Measurements from ENCODE around the gene MYL12A. TPM values are rescaled to one million over a fixed set of nuclear protein-coding genes. Genes with fewer than 3 reads are reported as not detected.

Gene MYL12A
- total and polyA plus RNA-seq, 2 of the 13 experiments (the other 11 are each of a cell fraction or from before 2014, with no cell fraction given) = 261 to 277 TPM

DNA sequence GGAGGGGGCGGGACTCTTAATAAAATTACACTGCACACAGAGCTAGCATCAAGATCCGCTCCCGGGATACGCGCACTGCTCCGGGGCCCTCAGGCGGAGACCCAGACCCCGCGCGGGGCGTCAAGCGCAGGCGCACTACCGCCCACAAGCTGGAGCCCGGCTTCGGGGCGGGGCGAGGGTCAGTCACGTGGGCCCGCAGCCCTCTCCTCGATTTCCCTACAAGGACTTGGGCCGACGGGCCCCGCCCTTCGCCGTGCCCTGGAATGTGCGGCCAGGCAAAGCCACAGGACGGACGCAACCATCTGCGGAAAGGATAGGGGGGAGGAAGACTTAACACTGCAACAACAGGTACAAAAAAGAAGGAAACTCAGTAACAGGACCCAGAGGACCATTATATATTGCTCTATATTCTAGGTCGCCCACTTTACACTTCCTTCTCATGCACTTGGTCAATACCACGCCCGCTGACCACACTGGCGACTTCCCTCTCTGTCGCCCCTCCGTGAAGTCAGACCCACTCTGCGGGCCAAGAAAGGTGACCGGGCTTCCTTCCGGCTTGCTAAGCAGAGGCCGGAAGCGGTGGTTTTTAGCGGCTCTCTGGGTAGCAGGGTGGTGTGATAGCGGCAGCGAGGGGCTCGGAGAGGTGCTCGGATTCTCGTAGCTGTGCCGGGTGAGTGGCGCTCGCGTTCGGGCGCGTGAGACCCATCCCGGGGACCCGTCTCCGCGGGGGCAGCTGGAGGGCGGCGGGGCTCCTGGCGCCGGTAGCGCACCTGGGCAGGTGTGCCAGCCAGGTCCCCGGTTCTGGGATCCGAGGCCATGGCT, at the start of gene MYL12A (continued):
- TF ChIP-seq DPF2 (CRISPR knock-in tag; IDR thresholded peaks at IDR 0.05; ENCODE audit: borderline replicate concordance, low read depth) = no peak
- no peak for TF ChIP-seq LCORL (IDR thresholded peaks at IDR 0.05)
- no peak for TF ChIP-seq LCORL (CRISPR knock-in tag; IDR thresholded peaks at IDR 0.05)
- no peak; the same call in 1 of the 2 replicates for TF ChIP-seq ZNF800 (CRISPR knock-in tag; IDR thresholded peaks at IDR 0.05)
- peak; percentile 62 for TF ChIP-seq ZFX (CRISPR knock-in tag; IDR thresholded peaks at IDR 0.05; ENCODE audit: low read depth)
- TF ChIP-seq ZNF441 (CRISPR knock-in tag; IDR thresholded peaks at IDR 0.05; ENCODE audit: borderline replicate concordance) = no peak
- peak; percentile 59 for TF ChIP-seq MIXL1 (CRISPR knock-in tag; IDR thresholded peaks at IDR 0.05)
- TF ChIP-seq MAFK (conservative IDR thresholded peaks at IDR 0.05 in 1 of 2, IDR thresholded peaks at IDR 0.05 in 1 of 2; ENCODE audit: low read length in 2 of 2) = no peak
- no peak for TF ChIP-seq ZNF567 (CRISPR knock-in tag; IDR thresholded peaks at IDR 0.05; ENCODE audit: borderline replicate concordance)
- TF ChIP-seq ZNF709 (CRISPR knock-in tag; IDR thresholded peaks at IDR 0.05) = no peak; the same call in 1 of the 2 replicates
- TF ChIP-seq ZFP36 (IDR thresholded peaks at IDR 0.05; ENCODE audit: borderline replicate concordance, low read depth, low read length, partially characterized antibody) = no peak
- TF ChIP-seq, protein P1, sequence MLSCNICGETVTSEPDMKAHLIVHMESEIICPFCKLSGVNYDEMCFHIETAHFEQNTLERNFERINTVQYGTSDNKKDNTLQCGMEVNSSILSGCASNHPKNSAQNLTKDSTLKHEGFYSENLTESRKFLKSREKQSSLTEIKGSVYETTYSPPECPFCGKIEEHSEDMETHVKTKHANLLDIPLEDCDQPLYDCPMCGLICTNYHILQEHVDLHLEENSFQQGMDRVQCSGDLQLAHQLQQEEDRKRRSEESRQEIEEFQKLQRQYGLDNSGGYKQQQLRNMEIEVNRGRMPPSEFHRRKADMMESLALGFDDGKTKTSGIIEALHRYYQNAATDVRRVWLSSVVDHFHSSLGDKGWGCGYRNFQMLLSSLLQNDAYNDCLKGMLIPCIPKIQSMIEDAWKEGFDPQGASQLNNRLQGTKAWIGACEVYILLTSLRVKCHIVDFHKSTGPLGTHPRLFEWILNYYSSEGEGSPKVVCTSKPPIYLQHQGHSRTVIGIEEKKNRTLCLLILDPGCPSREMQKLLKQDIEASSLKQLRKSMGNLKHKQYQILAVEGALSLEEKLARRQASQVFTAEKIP (CRISPR knock-in tag; IDR thresholded peaks at IDR 0.05; ENCODE audit: borderline replicate concordance) = no peak
- TF ChIP-seq ETV5 (CRISPR knock-in tag; IDR thresholded peaks at IDR 0.05; ENCODE audit: borderline replicate concordance) = peak; percentile 96
- TF ChIP-seq ZFP90 (CRISPR knock-in tag; IDR thresholded peaks at IDR 0.05; ENCODE audit: borderline replicate concordance) = 0 out of 2 replicates have a peak, but pooled peaks have one; percentile 20
- TF ChIP-seq RNF219 (CRISPR knock-in tag; IDR thresholded peaks at IDR 0.05) = no peak
- TF ChIP-seq, protein P2, sequence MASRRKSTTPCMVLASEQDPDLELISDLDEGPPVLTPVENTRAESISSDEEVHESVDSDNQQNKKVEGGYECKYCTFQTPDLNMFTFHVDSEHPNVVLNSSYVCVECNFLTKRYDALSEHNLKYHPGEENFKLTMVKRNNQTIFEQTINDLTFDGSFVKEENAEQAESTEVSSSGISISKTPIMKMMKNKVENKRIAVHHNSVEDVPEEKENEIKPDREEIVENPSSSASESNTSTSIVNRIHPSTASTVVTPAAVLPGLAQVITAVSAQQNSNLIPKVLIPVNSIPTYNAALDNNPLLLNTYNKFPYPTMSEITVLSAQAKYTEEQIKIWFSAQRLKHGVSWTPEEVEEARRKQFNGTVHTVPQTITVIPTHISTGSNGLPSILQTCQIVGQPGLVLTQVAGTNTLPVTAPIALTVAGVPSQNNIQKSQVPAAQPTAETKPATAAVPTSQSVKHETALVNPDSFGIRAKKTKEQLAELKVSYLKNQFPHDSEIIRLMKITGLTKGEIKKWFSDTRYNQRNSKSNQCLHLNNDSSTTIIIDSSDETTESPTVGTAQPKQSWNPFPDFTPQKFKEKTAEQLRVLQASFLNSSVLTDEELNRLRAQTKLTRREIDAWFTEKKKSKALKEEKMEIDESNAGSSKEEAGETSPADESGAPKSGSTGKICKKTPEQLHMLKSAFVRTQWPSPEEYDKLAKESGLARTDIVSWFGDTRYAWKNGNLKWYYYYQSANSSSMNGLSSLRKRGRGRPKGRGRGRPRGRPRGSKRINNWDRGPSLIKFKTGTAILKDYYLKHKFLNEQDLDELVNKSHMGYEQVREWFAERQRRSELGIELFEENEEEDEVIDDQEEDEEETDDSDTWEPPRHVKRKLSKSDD (CRISPR knock-in tag; IDR thresholded peaks at IDR 0.05; ENCODE audit: low read depth) = no peak
- TF ChIP-seq ZNF17 (CRISPR knock-in tag; IDR thresholded peaks at IDR 0.05) = no peak
- TF ChIP-seq ZNF180 (CRISPR knock-in tag; IDR thresholded peaks at IDR 0.05; ENCODE audit: borderline replicate concordance, low read depth) = no peak
- TF ChIP-seq IRX3 (CRISPR knock-in tag; IDR thresholded peaks at IDR 0.05; ENCODE audit: borderline replicate concordance, low read depth) = no peak
- TF ChIP-seq U2AF2 (IDR thresholded peaks at IDR 0.05; ENCODE audit: low read depth, low read length) = no peak
- TF ChIP-seq ZNF20 (CRISPR knock-in tag; IDR thresholded peaks at IDR 0.05) = no peak
